ENCODE results near the gene THADA. TPM values are rescaled to one million over a fixed set of nuclear protein-coding genes. Genes with fewer than 3 reads are reported as not detected.
A peak's percentile ranks its signal among the peaks of the same experiment; 100 is the strongest.

Gene THADA
- total RNA-seq, 2 experiments from 2014 or later: 31.2 to 32.3 TPM

GRCh38 chr2:43486603-43487002, 109.2 kb downstream of the THADA start:
- H3K79me2 ChIP-seq (ENCODE audit: insufficient read depth, low read depth, low read length): no peaks in the 10 kb centered on the region
- ChIA-PET POLR2A (no interaction called here), CTCF (ENCODE audit: unreplicated experiment) (no interaction called here)
- no peaks in the 10 kb centered on the region for H4K20me1 ChIP-seq (ENCODE audit: insufficient read depth, low read length)
- H3K36me3 ChIP-seq (ENCODE audit: insufficient read depth, low read length): no peaks in the 10 kb centered on the region; the same call in 1 of the 2 replicates
- H3K4me1 ChIP-seq (ENCODE audit: insufficient read depth, low read length, poor library complexity, severe bottlenecking): no peaks in the 10 kb centered on the region
- intact Hi-C loops (cut with micrococcal nuclease; ENCODE audit: unreplicated experiment): no loop called here
- no peak overlapping the region for H3K4me2 ChIP-seq (ENCODE audit: low read length)
- H3K4me3 ChIP-seq (ENCODE audit: low read depth, low read length, poor library complexity, severe bottlenecking): no peak overlapping the region
- H2AFZ ChIP-seq (ENCODE audit: low read length): no peak overlapping the region
- TF ChIP-seq, protein P1, sequence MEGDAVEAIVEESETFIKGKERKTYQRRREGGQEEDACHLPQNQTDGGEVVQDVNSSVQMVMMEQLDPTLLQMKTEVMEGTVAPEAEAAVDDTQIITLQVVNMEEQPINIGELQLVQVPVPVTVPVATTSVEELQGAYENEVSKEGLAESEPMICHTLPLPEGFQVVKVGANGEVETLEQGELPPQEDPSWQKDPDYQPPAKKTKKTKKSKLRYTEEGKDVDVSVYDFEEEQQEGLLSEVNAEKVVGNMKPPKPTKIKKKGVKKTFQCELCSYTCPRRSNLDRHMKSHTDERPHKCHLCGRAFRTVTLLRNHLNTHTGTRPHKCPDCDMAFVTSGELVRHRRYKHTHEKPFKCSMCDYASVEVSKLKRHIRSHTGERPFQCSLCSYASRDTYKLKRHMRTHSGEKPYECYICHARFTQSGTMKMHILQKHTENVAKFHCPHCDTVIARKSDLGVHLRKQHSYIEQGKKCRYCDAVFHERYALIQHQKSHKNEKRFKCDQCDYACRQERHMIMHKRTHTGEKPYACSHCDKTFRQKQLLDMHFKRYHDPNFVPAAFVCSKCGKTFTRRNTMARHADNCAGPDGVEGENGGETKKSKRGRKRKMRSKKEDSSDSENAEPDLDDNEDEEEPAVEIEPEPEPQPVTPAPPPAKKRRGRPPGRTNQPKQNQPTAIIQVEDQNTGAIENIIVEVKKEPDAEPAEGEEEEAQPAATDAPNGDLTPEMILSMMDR (conservative IDR thresholded peaks at IDR 0.05; ENCODE audit: low read length): no peak
- H3K27ac ChIP-seq (ENCODE audit: low read depth, low read length, poor library complexity, severe bottlenecking): no peak overlapping the region
- no peaks in the 10 kb centered on the region for H3K9me2 ChIP-seq (ENCODE audit: insufficient read depth, low read length)
- no peaks in the 10 kb centered on the region for H3K9me3 ChIP-seq (ENCODE audit: low read length)
- no TSS peak for BruUV-seq (replicated peaks)
- DNase-seq (ENCODE audit: low spot score): no peak

- ChIA-PET CTCF (ENCODE audit: unreplicated experiment) (interaction anchor here (0.7 to 1.2 kb wide), 3 partner anchors 10 to 355 kb away, joined by 3 read pairs; no protein-coding TSS in a partner anchor), POLR2A (interaction anchor here (0.8 to 1.8 kb wide), 10 partner anchors 15 to 689 kb away, joined by 3 to 6 read pairs (median 4); no protein-coding TSS in a partner anchor)
- Histone ChIP-seq H3K79me2 (ENCODE audit: insufficient read depth, low read depth, low read length) (no peaks in the 10 kb centered on the region), H3K36me3 (ENCODE audit: insufficient read depth, low read length) (no peaks in the 10 kb centered on the region; the same call in 1 of the 2 replicates), H3K4me1 (ENCODE audit: insufficient read depth, low read length, poor library complexity, severe bottlenecking) (no peaks in the 10 kb centered on the region), H3K4me2 (ENCODE audit: low read length) (no peak overlapping the region), H3K27ac (ENCODE audit: low read depth, low read length, poor library complexity, severe bottlenecking) (no peak overlapping the region), H3K9me3 (ENCODE audit: low read length) (no peaks in the 10 kb centered on the region), H2AFZ (ENCODE audit: low read length) (no peak overlapping the region), H3K9me2 (ENCODE audit: insufficient read depth, low read length) (no peaks in the 10 kb centered on the region), H3K4me3 (ENCODE audit: low read depth, low read length, poor library complexity, severe bottlenecking) (no peak overlapping the region), H4K20me1 (ENCODE audit: insufficient read depth, low read length) (no peaks in the 10 kb centered on the region)
- TF ChIP-seq, protein P1 (conservative IDR thresholded peaks at IDR 0.05; ENCODE audit: low read length): peak; percentile 95
- TF ChIP-seq EZH2phosphoT487 (IDR thresholded peaks at IDR 0.05; ENCODE audit: borderline replicate concordance, low read depth, low read length): no peak
- BruUV-seq (replicated peaks): no TSS peak
- peak; percentile 83 for DNase-seq (ENCODE audit: low spot score)
- intact Hi-C loops (cut with micrococcal nuclease; ENCODE audit: unreplicated experiment): loop anchor here (1.0 to 5.0 kb wide), 5 partner anchors 253 to 657 kb away; no protein-coding TSS in a partner anchor
Observed at GRCh38 chr2:43484323-43484930, 111.4 kb downstream of the THADA start.

DNA sequence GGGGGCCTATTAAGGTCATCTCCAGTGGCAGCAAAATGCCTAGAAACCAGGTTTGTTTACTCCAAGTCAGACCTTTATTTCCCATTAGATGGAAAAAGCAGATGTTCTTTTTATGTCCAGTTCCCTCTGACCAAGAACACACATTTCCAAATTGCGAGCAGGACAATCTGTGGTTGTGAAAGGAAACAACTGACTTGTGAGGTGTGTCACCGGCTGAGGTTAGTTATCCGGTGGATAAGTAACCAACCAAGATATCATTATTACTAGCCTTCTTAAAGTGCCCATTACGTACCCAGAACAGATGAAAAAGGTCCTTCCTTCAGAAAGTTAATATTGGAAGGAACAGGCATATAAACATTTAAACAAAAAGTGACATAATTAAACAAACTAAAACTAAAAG, 112.9 kb downstream of the THADA start:
- intact Hi-C loops (cut with micrococcal nuclease; ENCODE audit: unreplicated experiment): loop anchor here (5.0 kb wide), 1 partner anchor 656 kb away; no protein-coding TSS in a partner anchor
- no peak overlapping the region for H3K4me2 ChIP-seq (ENCODE audit: low read length)
- no peaks in the 10 kb centered on the region for H4K20me1 ChIP-seq (ENCODE audit: insufficient read depth, low read length)

More for the DNA sequence above, 112.9 kb downstream of the THADA start:
- H3K79me2 ChIP-seq (ENCODE audit: insufficient read depth, low read depth, low read length): no peaks in the 10 kb centered on the region
- ChIA-PET CTCF (ENCODE audit: unreplicated experiment) (no interaction called here), POLR2A (interaction anchor here (1.1 kb wide), 1 partner anchor 10 kb away, joined by 3 read pairs; no protein-coding TSS in a partner anchor)
- H3K27ac ChIP-seq (ENCODE audit: low read depth, low read length, poor library complexity, severe bottlenecking): no peak overlapping the region
- BruUV-seq (replicated peaks): no TSS peak
- no peak for TF ChIP-seq EZH2phosphoT487 (IDR thresholded peaks at IDR 0.05; ENCODE audit: borderline replicate concordance, low read depth, low read length)
- TF ChIP-seq, protein P1 (conservative IDR thresholded peaks at IDR 0.05; ENCODE audit: low read length): no peak
- no peak overlapping the region for H3K4me3 ChIP-seq (ENCODE audit: low read depth, low read length, poor library complexity, severe bottlenecking)
- H3K36me3 ChIP-seq (ENCODE audit: insufficient read depth, low read length): no peaks in the 10 kb centered on the region; the same call in 1 of the 2 replicates
- no peaks in the 10 kb centered on the region for H3K9me2 ChIP-seq (ENCODE audit: insufficient read depth, low read length)
- H3K4me1 ChIP-seq (ENCODE audit: insufficient read depth, low read length, poor library complexity, severe bottlenecking): no peaks in the 10 kb centered on the region
- H2AFZ ChIP-seq (ENCODE audit: low read length): no peak overlapping the region
- no peak for DNase-seq (ENCODE audit: low spot score)
- no peaks in the 10 kb centered on the region for H3K9me3 ChIP-seq (ENCODE audit: low read length)

Data from OCI-LY7 (cell line).